Measurements from ENCODE around the gene ADGRV1. TPM values are rescaled to one million over a fixed set of nuclear protein-coding genes. Genes with fewer than 3 reads are reported as not detected.

The ADGRV1 gene
- total RNA-seq, 4 donors from 2014 or later: 0.39 to 1.9 (median 1.00) TPM

- no peaks in the 10 kb centered on the region for H3K27me3 ChIP-seq
- H3K9me3 ChIP-seq: no peaks in the 10 kb centered on the region
- no peak for DNase-seq (ENCODE audit: low spot score in 2 of 2)
- no peak overlapping the region for H3K4me3 ChIP-seq
- no peaks in the 10 kb centered on the region for H3K36me3 ChIP-seq
- H3K27ac ChIP-seq: no peak overlapping the region
- WGBS, 2 donors: 70 to 73% methylated on average over 1 of the region's 1 CpG
- no peaks in the 10 kb centered on the region for H3K4me1 ChIP-seq
- TF ChIP-seq POLR2A (IDR thresholded peaks at IDR 0.05) (no peak), EP300 (IDR thresholded peaks at IDR 0.05) (no peak), CTCF (IDR thresholded peaks at IDR 0.05) (no peak)
Measured at GRCh38 chr5:90947667-90948066, 389.1 kb downstream of the ADGRV1 start.

GRCh38 chr5:90948969-90949368 is 390.4 kb downstream of the ADGRV1 start:
- 90 to 95% methylated on average over 2 of the region's 2 CpGs for WGBS, 2 donors
- no peaks in the 10 kb centered on the region for H3K36me3 ChIP-seq
- H3K9me3 ChIP-seq: no peaks in the 10 kb centered on the region
- no peaks in the 10 kb centered on the region for H3K27me3 ChIP-seq
- no peak for DNase-seq (ENCODE audit: low spot score in 2 of 2)
- TF ChIP-seq EP300 (IDR thresholded peaks at IDR 0.05) (no peak), CTCF (IDR thresholded peaks at IDR 0.05) (no peak), POLR2A (IDR thresholded peaks at IDR 0.05) (no peak)
- no peak overlapping the region for H3K4me3 ChIP-seq
- H3K27ac ChIP-seq: no peak overlapping the region
- H3K4me1 ChIP-seq: no peaks in the 10 kb centered on the region

GRCh38 chr5:90949469-90950358 is 391.1 kb downstream of the ADGRV1 start:
- Histone ChIP-seq H3K9me3 (no peaks in the 10 kb centered on the region), H3K4me3 (no peak overlapping the region), H3K36me3 (no peaks in the 10 kb centered on the region), H3K27ac (no peak overlapping the region), H3K4me1 (no peaks in the 10 kb centered on the region), H3K27me3 (no peaks in the 10 kb centered on the region)
- DNase-seq (ENCODE audit: low spot score in 2 of 2): no peak
- no peak for TF ChIP-seq POLR2A (IDR thresholded peaks at IDR 0.05)
- no peak for TF ChIP-seq EP300 (IDR thresholded peaks at IDR 0.05)
- no peak for TF ChIP-seq CTCF (IDR thresholded peaks at IDR 0.05)
- 88 to 92% methylated on average over 2 of the region's 2 CpGs for WGBS, 2 donors

- Histone ChIP-seq H3K27me3 (no peaks in the 10 kb centered on the region), H3K4me3 (no peak overlapping the region), H3K9me3 (no peaks in the 10 kb centered on the region), H3K27ac (no peak overlapping the region), H3K4me1 (no peaks in the 10 kb centered on the region), H3K36me3 (no peaks in the 10 kb centered on the region)
- WGBS, 2 donors: 77 to 81% methylated on average over 6 of the region's 6 CpGs
- no peak for DNase-seq (ENCODE audit: low spot score in 2 of 2)
- TF ChIP-seq CTCF (IDR thresholded peaks at IDR 0.05) (no peak), EP300 (IDR thresholded peaks at IDR 0.05) (no peak), POLR2A (IDR thresholded peaks at IDR 0.05) (no peak)
Measured at GRCh38 chr5:90955001-90955635, 396.5 kb downstream of the ADGRV1 start.

- no peaks in the 10 kb centered on the region for H3K4me1 ChIP-seq
- H3K4me3 ChIP-seq: no peak overlapping the region
- 49 to 50% methylated on average over 4 of the region's 4 CpGs for WGBS, 2 donors
- H3K36me3 ChIP-seq: no peaks in the 10 kb centered on the region
- no peaks in the 10 kb centered on the region for H3K9me3 ChIP-seq
- no peaks in the 10 kb centered on the region for H3K27me3 ChIP-seq
- TF ChIP-seq CTCF (IDR thresholded peaks at IDR 0.05): no peak
- TF ChIP-seq POLR2A (IDR thresholded peaks at IDR 0.05): no peak
- no peak for TF ChIP-seq EP300 (IDR thresholded peaks at IDR 0.05)
- H3K27ac ChIP-seq: no peak overlapping the region
- DNase-seq (ENCODE audit: low spot score in 2 of 2): no peak
Measured at GRCh38 chr5:90956511-90957097, 398.0 kb downstream of the ADGRV1 start.

Data from tibial nerve (tissue), 4 donors.